Naive thymus-derived CD4-positive, alpha-beta T cell (primary cell): Measurements from ENCODE around the gene CDK5RAP2. TPM values are rescaled to one million over a fixed set of nuclear protein-coding genes. Genes with fewer than 3 reads are reported as not detected.
A peak's percentile ranks its signal among the peaks of the same experiment; 100 is the strongest.

Source experiments
- ATAC-seq: fragments of 150-1000 bp; cut with Tn5 transposase; 2 replicates; pipeline ENCODE4 v1.10.0; 2021; ENCODE audit warnings: mild to moderate bottlenecking, moderate library complexity
- CTCF ChIA-PET: fragments of 350-600 bp; sonication (Branson Sonifier 250); formaldehyde crosslinking; loops from one replicate; lab custom pipeline; 2021; ENCODE audit warnings: antibody characterized with exemption; lab: Charles Lee
- POLR2A ChIA-PET: fragments of 350-600 bp; sonication (Branson Sonifier 250); formaldehyde crosslinking; loops from one replicate; lab custom pipeline; 2021; ENCODE audit warnings: antibody characterized with exemption, inconsistent platforms; lab: Charles Lee
- DNase-seq, 9 donors: peaks; one replicate each; pipeline versions ENCODE4 v3.0.0 to v3.0.0-alpha.2; 2020 to 2022; ENCODE audit warnings: mixed read lengths in 1 of 9
- H3K27ac ChIP-seq: one replicate; pipeline ENCODE4 v1.7.0; 2013; ENCODE audit warnings: mild to moderate bottlenecking, low read depth, low read length, moderate library complexity
- H3K27me3 ChIP-seq, 2 donors: one replicate each; pipeline ENCODE4 v1.7.0; 2013; ENCODE audit warnings: low read length in 2 of 2, mild to moderate bottlenecking in 2 of 2, moderate library complexity in 2 of 2; ENCODE audit not compliant: control insufficient read depth in 2 of 2, insufficient read depth in 2 of 2
- H3K36me3 ChIP-seq, 3 experiments: 1 replicate in 2 of 3; 2 replicates in 1 of 3; pipeline ENCODE4 v1.7.0; 2013; ENCODE audit warnings: low read length in 3 of 3, mild to moderate bottlenecking in 3 of 3, moderate library complexity in 1 of 3; ENCODE audit not compliant: insufficient read depth in 3 of 3, control insufficient read depth in 2 of 3
- H3K4me1 ChIP-seq, 2 donors: one replicate each; pipeline ENCODE4 v1.7.0; 2013; ENCODE audit warnings: low read length in 2 of 2, mild to moderate bottlenecking in 2 of 2, moderate library complexity in 1 of 2; ENCODE audit not compliant: control insufficient read depth in 2 of 2, insufficient read depth in 2 of 2
- H3K4me3 ChIP-seq: 2 replicates; pipeline ENCODE4 v1.7.0; 2013; ENCODE audit warnings: mild to moderate bottlenecking, low read length
- H3K9me3 ChIP-seq, 3 experiments: 1 replicate in 2 of 3; 2 replicates in 1 of 3; pipeline ENCODE4 v1.7.0; 2013; ENCODE audit warnings: low read length in 3 of 3; ENCODE audit not compliant: control insufficient read depth in 2 of 3
- H3K27ac Mint-ChIP-seq, 9 donors: one replicate each; pipeline ENCODE4 v1.8.0; 2020 to 2022; ENCODE audit warnings: mixed read lengths in 9 of 9, mild to moderate bottlenecking in 8 of 9, moderate library complexity in 5 of 9, inconsistent platforms in 2 of 9
- H3K27me3 Mint-ChIP-seq, 5 donors: one replicate each; pipeline ENCODE4 v1.8.0; 2021 to 2022; ENCODE audit warnings: mixed read lengths in 5 of 5, mild to moderate bottlenecking in 1 of 5
- H3K36me3 Mint-ChIP-seq, 5 donors: one replicate each; pipeline ENCODE4 v1.8.0; 2020 to 2022; ENCODE audit warnings: mixed read lengths in 5 of 5, mild to moderate bottlenecking in 3 of 5, inconsistent platforms in 1 of 5
- H3K4me1 Mint-ChIP-seq, 7 donors: one replicate each; pipeline ENCODE4 v1.8.0; 2020 to 2022; ENCODE audit warnings: mixed read lengths in 7 of 7, mild to moderate bottlenecking in 3 of 7, inconsistent platforms in 1 of 7
- H3K4me3 Mint-ChIP-seq, 10 donors: one replicate each; pipeline ENCODE4 v1.8.0; 2020 to 2022; ENCODE audit warnings: mild to moderate bottlenecking in 10 of 10, mixed read lengths in 10 of 10, moderate library complexity in 6 of 10, inconsistent platforms in 2 of 10
- H3K9me3 Mint-ChIP-seq, 11 donors: one replicate each; pipeline ENCODE4 v1.8.0; 2020 to 2022; ENCODE audit warnings: mixed read lengths in 11 of 11, mild to moderate bottlenecking in 4 of 11, inconsistent platforms in 1 of 11, moderate library complexity in 1 of 11
- intact Hi-C, 2 donors: fragments of 100-400 bp; cut with micrococcal nuclease; formaldehyde crosslinking; loops; one replicate each; pipeline ENCODE4 v1.15.1; 2023
- polyA plus RNA-seq, 2 donors: library from polyadenylated mRNA; unstranded; fragments of 300-500 nt; fragmentation: Illumina TruSeq; gene quantifications; one replicate each; pipeline ENCODE4 v1.2.3, GENCODE V29; 2021
- total RNA-seq, 6 experiments: library from RNA in 5 of 6; stranded (reverse) in 5 of 6; gene quantifications; 1 replicate in 5 of 6; 2 replicates in 1 of 6; pipeline ENCODE4 v1.2.3 and lab custom pipeline; 2021 to 2026

CDK5RAP2 gene
- total and polyA plus RNA-seq, 7 experiments from 2014 or later: 23.7 to 98.1 (median 66.7) TPM

DNA sequence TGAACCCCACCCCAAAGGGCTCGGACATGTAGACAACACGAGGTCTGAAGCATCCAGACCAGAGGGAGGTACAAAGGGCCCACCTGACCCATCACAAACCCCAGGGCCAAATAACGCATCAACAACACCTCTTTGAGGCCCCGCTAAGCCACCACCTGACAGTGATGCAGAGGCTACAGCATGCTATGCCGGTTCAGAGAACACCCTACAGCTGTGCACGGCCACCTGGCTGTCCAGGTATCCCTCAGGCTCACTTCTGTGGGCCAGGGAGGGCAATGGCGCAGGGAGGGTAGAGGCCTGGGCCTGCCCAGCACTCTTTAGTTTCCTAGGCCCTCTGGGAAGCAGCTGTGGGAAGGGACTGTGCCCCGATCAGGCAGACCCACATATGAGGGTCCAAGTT is 190.1 kb downstream of the CDK5RAP2 start:
- POLR2A ChIA-PET: no interaction called here
- ATAC-seq (no peak), DNase-seq (no peak)
- no peaks in the 10 kb centered on the region for H3K27me3 ChIP-seq
- H3K4me1 Mint-ChIP-seq: peaks cover 8 to 15% (median 10%) of the 10 kb centered on the region in 7 donors
- no peak overlapping the region for H3K4me3 Mint-ChIP-seq
- no peak overlapping the region for H3K4me3 ChIP-seq
- H3K9me3 Mint-ChIP-seq: no peaks in the 10 kb centered on the region
- intact Hi-C loops: no loop called here
- H3K27ac Mint-ChIP-seq: no peak overlapping the region
- CTCF ChIA-PET: no interaction called here
- peaks cover 5 to 71% (median 5%) of the 10 kb centered on the region in 3 experiments for H3K36me3 ChIP-seq
- peaks cover 2 to 11% of the 10 kb centered on the region in 2 donors for H3K4me1 ChIP-seq
- no peaks in the 10 kb centered on the region for H3K27me3 Mint-ChIP-seq
- no peaks in the 10 kb centered on the region for H3K9me3 ChIP-seq
- H3K27ac ChIP-seq: no peak overlapping the region
- peaks cover 24 to 66% (median 27%) of the 10 kb centered on the region in 5 donors for H3K36me3 Mint-ChIP-seq

DNA sequence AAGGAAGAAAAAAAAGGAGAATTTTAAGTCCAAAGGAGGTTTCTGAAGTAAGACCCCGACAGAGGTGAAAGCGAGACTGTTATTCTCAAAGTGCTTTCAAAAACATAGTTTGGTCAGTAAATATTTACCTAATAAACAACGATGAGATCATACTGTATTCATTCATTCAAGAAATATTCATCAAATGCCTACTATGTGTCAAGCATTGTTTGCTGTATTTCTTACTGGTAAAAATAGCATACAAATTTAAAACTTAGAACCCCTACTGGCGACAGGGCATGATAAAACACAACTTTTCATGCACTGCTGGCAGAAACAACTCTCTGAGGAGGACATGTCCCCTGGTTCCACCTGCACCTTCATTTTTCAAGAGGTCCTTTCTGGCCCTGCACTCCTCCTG is 190.7 kb downstream of the CDK5RAP2 start:
- no peak overlapping the region for H3K4me3 Mint-ChIP-seq
- H3K4me3 ChIP-seq: no peak overlapping the region
- CTCF ChIA-PET: no interaction called here
- intact Hi-C loops: no loop called here
- H3K9me3 ChIP-seq: no peaks in the 10 kb centered on the region
- H3K4me1 Mint-ChIP-seq: peaks cover 3 to 9% (median 4%) of the 10 kb centered on the region in 7 donors
- H3K36me3 ChIP-seq: peaks cover 5 to 66% (median 5%) of the 10 kb centered on the region in 3 experiments
- ATAC-seq (no peak), DNase-seq (no peak)
- H3K36me3 Mint-ChIP-seq: peaks cover 20 to 63% (median 29%) of the 10 kb centered on the region in 5 donors
- POLR2A ChIA-PET: no interaction called here
- no peaks in the 10 kb centered on the region for H3K27me3 ChIP-seq
- H3K27ac Mint-ChIP-seq: peak overlapping the region in 1 of 9 donors; percentile 72
- no peaks in the 10 kb centered on the region for H3K9me3 Mint-ChIP-seq
- no peaks in the 10 kb centered on the region for H3K27me3 Mint-ChIP-seq
- H3K27ac ChIP-seq: no peak overlapping the region
- peaks cover 0 to 7% of the 10 kb centered on the region in 2 donors for H3K4me1 ChIP-seq

DNA sequence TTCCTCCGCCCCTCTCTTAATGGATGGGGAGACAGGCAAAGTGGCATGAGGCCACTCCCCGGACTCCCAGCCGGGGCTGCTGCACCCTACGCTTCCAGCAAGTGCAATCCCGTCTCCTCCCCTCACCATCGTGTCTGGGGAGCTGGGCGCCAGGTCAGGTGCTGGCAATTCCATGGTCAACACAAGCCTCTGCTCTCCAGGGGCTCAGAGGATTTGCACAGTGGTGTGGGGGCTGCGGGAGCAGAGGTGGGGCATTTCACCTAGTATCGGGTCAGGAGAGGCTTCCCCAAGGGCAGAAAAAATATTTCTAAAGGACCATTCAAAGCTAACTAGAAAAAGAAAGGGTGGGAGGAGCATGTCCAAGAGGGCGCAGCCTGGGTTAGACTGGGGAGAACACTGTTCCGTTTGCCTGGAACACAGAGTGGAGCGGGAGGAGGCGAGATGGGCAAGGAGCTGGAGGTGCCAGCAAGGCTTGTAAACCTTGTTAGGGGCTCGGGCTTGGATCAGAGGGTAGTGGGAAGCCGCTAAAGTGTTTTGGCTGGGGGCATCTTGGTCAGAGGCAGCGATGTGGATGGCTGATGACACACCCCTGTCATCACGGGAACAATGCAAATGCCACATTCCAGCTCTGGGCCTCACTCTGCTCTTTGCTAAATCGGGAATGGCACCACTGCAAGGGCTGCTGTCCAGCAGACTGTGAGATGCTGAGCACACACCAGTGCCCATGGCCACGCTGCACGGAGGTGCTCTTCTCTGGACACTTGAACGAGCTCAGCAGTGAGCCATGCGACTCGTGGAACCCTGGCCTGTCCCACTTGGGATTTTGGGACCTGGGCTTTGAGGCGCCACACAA is 191.7 kb downstream of the CDK5RAP2 start:
- no peak overlapping the region for H3K4me3 Mint-ChIP-seq

DNA sequence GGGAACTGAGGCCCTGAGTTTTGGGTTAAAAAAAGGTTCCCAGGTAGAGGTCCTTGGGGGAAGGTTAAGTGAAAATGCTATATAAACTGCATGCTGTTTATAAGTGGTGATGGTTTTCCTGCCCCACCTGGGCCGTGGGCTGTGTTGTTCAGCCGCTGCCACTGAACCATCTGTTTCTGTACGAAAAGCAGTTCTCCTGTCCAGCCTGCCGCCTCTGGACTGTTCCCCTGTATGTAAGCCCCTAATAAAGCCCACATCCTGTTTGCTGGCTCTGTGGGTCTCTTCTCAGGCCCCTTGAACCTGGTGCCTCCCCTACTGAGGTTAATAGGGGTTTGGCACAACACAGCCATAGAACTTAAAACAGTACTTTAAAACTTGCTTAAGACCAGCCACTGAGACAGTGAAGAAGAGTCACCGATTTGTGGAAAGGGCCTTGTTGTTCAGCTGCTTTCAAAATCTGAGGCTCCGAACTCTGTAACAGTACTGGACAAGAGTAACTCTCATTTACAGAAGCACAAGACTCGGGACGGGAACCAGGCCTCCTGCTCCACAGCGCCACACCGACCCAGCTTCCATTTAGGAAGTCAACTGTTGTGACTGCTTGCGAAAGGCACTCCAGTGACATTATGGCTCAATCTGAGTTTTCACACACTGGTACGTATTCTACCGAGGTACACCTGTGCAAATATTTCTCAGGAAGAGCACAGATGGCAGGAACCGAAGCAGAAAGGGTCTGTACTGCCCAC is 192.5 kb downstream of the CDK5RAP2 start:
- intact Hi-C loops: no loop called here
- H3K36me3 Mint-ChIP-seq: peaks cover 6 to 46% (median 12%) of the 10 kb centered on the region in 5 donors
- peaks cover 5 to 47% (median 5%) of the 10 kb centered on the region in 3 experiments for H3K36me3 ChIP-seq
- H3K9me3 Mint-ChIP-seq: no peaks in the 10 kb centered on the region
- no peaks in the 10 kb centered on the region for H3K27me3 Mint-ChIP-seq
- H3K4me1 Mint-ChIP-seq: no peaks in the 10 kb centered on the region
- no peaks in the 10 kb centered on the region for H3K4me1 ChIP-seq
- H3K27me3 ChIP-seq: no peaks in the 10 kb centered on the region
- ChIA-PET CTCF (no interaction called here), POLR2A (no interaction called here)
- DNase-seq (no peak), ATAC-seq (no peak)
- H3K4me3 Mint-ChIP-seq: no peak overlapping the region
- no peak overlapping the region for H3K27ac ChIP-seq
- no peak overlapping the region for H3K4me3 ChIP-seq
- H3K9me3 ChIP-seq: no peaks in the 10 kb centered on the region
- H3K27ac Mint-ChIP-seq: no peak overlapping the region

More for the DNA sequence above, 191.7 kb downstream of the CDK5RAP2 start:
- H3K36me3 ChIP-seq: peaks cover 5 to 55% (median 5%) of the 10 kb centered on the region in 3 experiments
- no peak for ATAC-seq
- H3K27me3 ChIP-seq: no peaks in the 10 kb centered on the region
- H3K4me1 ChIP-seq: no peaks in the 10 kb centered on the region
- H3K27me3 Mint-ChIP-seq: no peaks in the 10 kb centered on the region
- ChIA-PET CTCF (no interaction called here), POLR2A (no interaction called here)
- intact Hi-C loops: no loop called here
- H3K36me3 Mint-ChIP-seq: peaks cover 14 to 54% (median 19%) of the 10 kb centered on the region in 5 donors
- H3K4me3 ChIP-seq: no peak overlapping the region
- H3K9me3 ChIP-seq: no peaks in the 10 kb centered on the region
- peak overlapping the region in 2 of 9 donors; percentile 41 to 52 for H3K27ac Mint-ChIP-seq
- no peaks in the 10 kb centered on the region for H3K9me3 Mint-ChIP-seq
- H3K4me1 Mint-ChIP-seq: no peaks in the 10 kb centered on the region
- DNase-seq: no peak
- H3K27ac ChIP-seq: no peak overlapping the region

DNA sequence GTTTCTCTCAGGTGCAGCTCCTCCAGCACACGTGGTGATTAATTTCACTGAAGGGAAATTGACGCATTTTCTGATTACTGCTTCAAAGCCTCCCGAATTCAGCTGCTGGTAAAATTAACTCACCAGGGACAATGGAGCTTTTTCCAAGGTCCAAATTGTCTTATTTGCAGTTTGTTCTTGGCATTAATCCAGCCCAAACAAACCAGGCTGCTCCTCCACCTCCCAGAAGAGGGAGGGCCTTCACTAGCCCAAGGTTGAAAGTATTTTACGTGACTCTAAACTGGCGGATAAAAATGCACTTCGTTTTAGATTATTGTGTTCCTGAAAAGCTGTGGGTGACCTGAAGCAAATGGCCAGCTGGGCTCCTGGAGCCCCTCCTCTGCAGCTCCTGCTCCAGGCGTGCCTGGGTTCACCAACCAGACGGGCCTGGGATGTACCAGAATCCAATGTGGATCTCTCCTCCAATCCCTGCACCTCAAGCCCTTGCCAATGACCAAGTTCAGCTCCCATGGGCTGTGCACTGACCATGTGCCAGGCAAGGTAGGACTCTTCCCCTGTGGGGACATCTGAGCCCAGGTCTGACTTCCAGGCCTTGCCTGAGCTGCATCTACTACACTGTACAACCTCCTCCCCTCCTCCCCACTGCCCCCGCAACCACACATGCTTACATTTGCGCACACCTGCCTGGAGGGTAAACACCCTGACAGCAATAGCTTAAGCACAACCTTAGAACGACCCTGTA is 193.4 kb downstream of the CDK5RAP2 start:
- Mint-ChIP-seq H3K36me3 (peaks cover 6 to 40% (median 15%) of the 10 kb centered on the region in 5 donors), H3K4me3 (no peak overlapping the region), H3K9me3 (no peaks in the 10 kb centered on the region), H3K27me3 (no peaks in the 10 kb centered on the region), H3K4me1 (no peaks in the 10 kb centered on the region), H3K27ac (peak overlapping the region in 1 of 9 donors; percentile 60)
- DNase-seq: no peak
- Histone ChIP-seq H3K4me3 (no peak overlapping the region), H3K27me3 (no peaks in the 10 kb centered on the region), H3K9me3 (no peaks in the 10 kb centered on the region), H3K27ac (no peak overlapping the region), H3K36me3 (peaks cover 0 to 38% (median 0%) of the 10 kb centered on the region in 3 experiments), H3K4me1 (no peaks in the 10 kb centered on the region)
- intact Hi-C loops: no loop called here
- no peak for ATAC-seq
- POLR2A ChIA-PET: no interaction called here
- CTCF ChIA-PET: no interaction called here

GRCh38 chr9:120385606-120386389 is 194.2 kb downstream of the CDK5RAP2 start:
- H3K36me3 ChIP-seq: peaks cover 0 to 31% (median 0%) of the 10 kb centered on the region in 3 experiments
- ChIA-PET CTCF (no interaction called here), POLR2A (no interaction called here)
- DNase-seq: no peak
- H3K4me1 ChIP-seq: no peaks in the 10 kb centered on the region
- no peak for ATAC-seq
- Mint-ChIP-seq H3K27ac (no peak overlapping the region), H3K4me1 (no peaks in the 10 kb centered on the region), H3K9me3 (peaks cover 0 to 4% (median 0%) of the 10 kb centered on the region in 11 donors), H3K27me3 (no peaks in the 10 kb centered on the region), H3K36me3 (peaks cover 6 to 42% (median 15%) of the 10 kb centered on the region in 5 donors), H3K4me3 (no peak overlapping the region)
- no peak overlapping the region for H3K4me3 ChIP-seq
- no peaks in the 10 kb centered on the region for H3K9me3 ChIP-seq
- no peak overlapping the region for H3K27ac ChIP-seq
- intact Hi-C loops: no loop called here
- H3K27me3 ChIP-seq: no peaks in the 10 kb centered on the region
